H1 (cell line): ENCODE data around the gene GPR18. TPM values are rescaled to one million over a fixed set of nuclear protein-coding genes. Genes with fewer than 3 reads are reported as not detected.
"Not testable (repeated sequence)": the region's sequence is repeated elsewhere in the genome, so short reads cannot be mapped to it uniquely, and the experiment has no call there.

Source experiments
- CTCF ChIA-PET: fragments of 300-600 bp; sonication (Branson Sonifier 250); formaldehyde crosslinking; loops from one replicate; lab custom pipeline; 2021; ENCODE audit not compliant: partially characterized antibody; lab: Charles Lee
- POLR2A ChIA-PET: fragments of 300-600 bp; sonication (Branson Sonifier 250); formaldehyde crosslinking; loops from one replicate; lab custom pipeline; 2021; ENCODE audit warnings: inconsistent platforms; ENCODE audit not compliant: partially characterized antibody; lab: Charles Lee
- DNase-seq, 2 experiments: peaks; one replicate each; pipeline versions ENCODE4 v3.0.0 to v3.0.0-alpha.2; 2010 to 2022; ENCODE audit warnings: low spot score in 2 of 2, low read depth in 1 of 2, mixed read lengths in 1 of 2
- FAIRE-seq: peaks from 2 replicates; lab custom pipeline; 2011; peaks lifted over from hg19 to GRCh38; lab: Jason Lieb, UNC
- H2AFZ ChIP-seq: 2 replicates; pipeline ENCODE4 v1.8.1; 2012; ENCODE audit warnings: low read length, inconsistent platforms
- H2AK5ac ChIP-seq: 2 replicates; pipeline ENCODE4 v1.6.1; 2013; ENCODE audit warnings: low read depth, low read length
- H2BK120ac ChIP-seq: replicated peaks from 2 replicates; pipeline ENCODE3; 2013; ENCODE audit warnings: low read depth, low read length, inconsistent platforms
- H2BK12ac ChIP-seq: 2 replicates; pipeline ENCODE4 v1.6.1; 2013; ENCODE audit warnings: low read depth, low read length
- H2BK15ac ChIP-seq: 2 replicates; pipeline ENCODE4 v1.6.1; 2013; ENCODE audit warnings: low read length
- H2BK20ac ChIP-seq: 2 replicates; pipeline ENCODE4 v1.6.1; 2013; ENCODE audit warnings: low read length
- H2BK5ac ChIP-seq: 2 replicates; pipeline ENCODE4 v1.6.1; 2013; ENCODE audit warnings: low read depth, low read length
- H3K14ac ChIP-seq: 2 replicates; pipeline ENCODE4 v1.6.1; 2013; ENCODE audit warnings: inconsistent platforms; ENCODE audit not compliant: insufficient read length
- H3K18ac ChIP-seq: 2 replicates; pipeline ENCODE4 v1.6.1; 2013; ENCODE audit warnings: low read length; ENCODE audit errors: extremely low read depth
- H3K23ac ChIP-seq: 2 replicates; pipeline ENCODE4 v1.6.1; 2013; ENCODE audit warnings: inconsistent platforms; ENCODE audit not compliant: insufficient read length
- H3K23me2 ChIP-seq: 2 replicates; pipeline ENCODE4 v1.6.1; 2013; ENCODE audit warnings: low read depth, low read length
- H3K27ac ChIP-seq: 2 replicates; pipeline ENCODE4 v1.6.1; 2011; ENCODE audit warnings: low read depth, low read length, inconsistent platforms
- H3K27me3 ChIP-seq, 4 experiments: replicated peaks in 1 of 4; 1 replicate in 1 of 4; 2 replicates in 3 of 4; pipeline versions ENCODE4 v1.6.1 to v1.8.1; 2011 to 2013; ENCODE audit warnings: low read length in 3 of 4, mild to moderate bottlenecking in 3 of 4, inconsistent platforms in 2 of 4, mixed read lengths in 2 of 4, moderate library complexity in 1 of 4; ENCODE audit not compliant: control insufficient read depth in 3 of 4, insufficient read depth in 3 of 4; ENCODE audit errors: extremely low read depth in 1 of 4
- H3K36me3 ChIP-seq, 4 experiments: 2 replicates each; pipeline versions ENCODE4 v1.6.1 to v1.8.1; 2011 to 2013; ENCODE audit warnings: mild to moderate bottlenecking in 4 of 4, low read length in 3 of 4, moderate library complexity in 2 of 4, control low read depth in 1 of 4, inconsistent platforms in 1 of 4; ENCODE audit not compliant: insufficient read depth in 4 of 4, control insufficient read depth in 2 of 4
- H3K4ac ChIP-seq: replicated peaks from 2 replicates; pipeline ENCODE3; 2013; ENCODE audit warnings: low read length, low read depth, mixed read lengths, inconsistent platforms; ENCODE audit not compliant: insufficient read length
- H3K4me1 ChIP-seq, 4 experiments: replicated peaks in 1 of 4; 1 replicate in 1 of 4; 2 replicates in 3 of 4; pipeline versions ENCODE4 v1.6.1 to v1.8.1; 2011 to 2013; ENCODE audit warnings: low read length in 3 of 4, inconsistent platforms in 2 of 4, mixed read lengths in 1 of 4; ENCODE audit not compliant: insufficient read depth in 4 of 4, control insufficient read depth in 3 of 4
- H3K4me2 ChIP-seq, 2 experiments: 2 replicates each; pipeline versions ENCODE4 v1.6.1 to v1.8.1; 2011 to 2013; ENCODE audit warnings: low read depth in 2 of 2, low read length in 2 of 2, control low read depth in 1 of 2, inconsistent platforms in 1 of 2, mild to moderate bottlenecking in 1 of 2; ENCODE audit not compliant: insufficient read depth in 1 of 2
- H3K4me3 ChIP-seq, 4 experiments: fragments of 200-600, 300-600 bp in 1 of 4; sonication (generic), shearing (Covaris generic), sonication (Bioruptor Twin) in 1 of 4; 2 replicates each; pipeline versions ENCODE4 v1.5.1 to v1.8.1; 2011 to 2016; ENCODE audit warnings: low read length in 4 of 4, low read depth in 3 of 4, control low read depth in 2 of 4, inconsistent platforms in 2 of 4, mild to moderate bottlenecking in 2 of 4, mixed read lengths in 1 of 4, moderate library complexity in 1 of 4; ENCODE audit not compliant: insufficient read depth in 2 of 4; ENCODE audit errors: extremely low read depth in 1 of 4
- H3K56ac ChIP-seq: replicated peaks from 2 replicates; pipeline ENCODE3; 2013; ENCODE audit warnings: low read depth, mild to moderate bottlenecking, mixed read lengths, low read length, inconsistent platforms; ENCODE audit not compliant: insufficient read length
- H3K79me1 ChIP-seq: 2 replicates; pipeline ENCODE4 v1.6.1; 2013; ENCODE audit warnings: low read depth, low read length, control low read depth
- H3K79me2 ChIP-seq, 2 experiments: 2 replicates each; pipeline versions ENCODE4 v1.6.1 to v1.8.1; 2012 to 2013; ENCODE audit warnings: low read length in 2 of 2, mild to moderate bottlenecking in 2 of 2, inconsistent platforms in 1 of 2; ENCODE audit not compliant: insufficient read depth in 2 of 2, control insufficient read depth in 1 of 2
- H3K9ac ChIP-seq, 4 experiments: replicated peaks in 1 of 4; 1 replicate in 1 of 4; 2 replicates in 3 of 4; pipeline versions ENCODE4 v1.6.1 to v1.8.1; 2011 to 2013; ENCODE audit warnings: low read depth in 3 of 4, low read length in 3 of 4, control low read depth in 2 of 4, mild to moderate bottlenecking in 2 of 4, moderate library complexity in 2 of 4, inconsistent platforms in 1 of 4; ENCODE audit errors: extremely low read depth in 1 of 4
- H3K9me3 ChIP-seq, 2 experiments: 2 replicates each; pipeline versions ENCODE4 v1.6.1 to v1.8.1; 2012 to 2013; ENCODE audit warnings: mild to moderate bottlenecking in 2 of 2, moderate library complexity in 2 of 2, control low read depth in 1 of 2, inconsistent platforms in 1 of 2, low read depth in 1 of 2, low read length in 1 of 2, mixed read lengths in 1 of 2; ENCODE audit not compliant: insufficient read depth in 2 of 2
- H4K20me1 ChIP-seq, 2 experiments: replicated peaks in 1 of 2; 2 replicates each; pipeline versions ENCODE3 to v1.8.1; 2011 to 2013; ENCODE audit warnings: inconsistent platforms in 2 of 2, low read length in 2 of 2, mild to moderate bottlenecking in 1 of 2; ENCODE audit not compliant: insufficient read depth in 2 of 2, control insufficient read depth in 1 of 2
- H4K5ac ChIP-seq: 2 replicates; pipeline ENCODE4 v1.6.1; 2013; ENCODE audit warnings: low read length, low read depth, mixed read lengths, inconsistent platforms; ENCODE audit not compliant: insufficient read length
- H4K8ac ChIP-seq: 2 replicates; pipeline ENCODE4 v1.8.0; 2013; ENCODE audit warnings: mild to moderate bottlenecking, moderate library complexity, low read length, inconsistent platforms; ENCODE audit not compliant: insufficient read depth; ENCODE audit errors: extremely low read depth
- H4K91ac ChIP-seq: replicated peaks from 2 replicates; pipeline ENCODE3; 2013; ENCODE audit warnings: low read length, mixed read lengths, inconsistent platforms; ENCODE audit not compliant: insufficient read length
- WGBS, 2 experiments: shearing (Covaris generic) in 1 of 2; methylation state at CpG; one replicate each; pipeline versions ENCODE4 v1.1.6 to v1.1.7; 2013 to 2015; ENCODE audit warnings: low lambda C conversion rate in 2 of 2, mixed read lengths in 2 of 2, inconsistent platforms in 1 of 2, low coverage in 1 of 2, missing lambda C conversion rate in 1 of 2; ENCODE audit not compliant: insufficient replicate concordance in 2 of 2, insufficient coverage in 1 of 2, insufficient read length in 1 of 2; ENCODE audit errors: extremely low coverage in 1 of 2, missing lambda C conversion rate in 1 of 2; 5-methylcytosine and 5-hydroxymethylcytosine counted together
- polyA plus RNA-seq, 7 experiments: library from polyadenylated mRNA; depleted of rRNA in 3 of 7; stranded (reverse) in 5 of 7; unstranded in 2 of 7; fragments of >200 nt in 5 of 7; fragments of 200-250 nt in 2 of 7; gene quantifications; 1 replicate in 5 of 7; 2 replicates in 1 of 7; 4 replicates in 1 of 7; pipeline versions ENCODE4 v1.2.1 to v1.2.3, GENCODE V29; 2011 to 2013; ENCODE audit warnings: missing spikeins in 2 of 7, mixed read lengths in 2 of 7
- total RNA-seq: library from RNA; stranded (reverse); fragmentation: NEBNext Ultra II Directional; extraction: Animal tissue kit (Norgen Biotek cat#: 25700); gene quantifications from 2 replicates; pipeline ENCODE4 v1.2.1, GENCODE V29; 2021

Gene GPR18
- total and polyA plus RNA-seq, 2 of the 8 experiments (the other 6 are each of a cell fraction or from before 2014, with no cell fraction given) = not detected

- H3K4me2 ChIP-seq, H3K9me3 ChIP-seq, H4K91ac ChIP-seq, H4K5ac ChIP-seq, H3K56ac ChIP-seq, CTCF ChIA-PET, H2BK15ac ChIP-seq, H2AK5ac ChIP-seq, H2BK120ac ChIP-seq, FAIRE-seq, H3K27ac ChIP-seq, H2AFZ ChIP-seq, H2BK5ac ChIP-seq, H3K27me3 ChIP-seq, H3K23ac ChIP-seq, H3K23me2 ChIP-seq, H3K36me3 ChIP-seq, H2BK20ac ChIP-seq, H3K18ac ChIP-seq, H3K4ac ChIP-seq, H3K4me3 ChIP-seq, H4K8ac ChIP-seq, H3K14ac ChIP-seq, H3K9ac ChIP-seq, H2BK12ac ChIP-seq: not testable (repeated sequence)
- peak in 1 of 2 experiments; percentile 20 for DNase-seq
- 89% methylated on average over 9 of the region's 9 CpGs; no CpG with 5 or more reads in 1 of the 2 experiments for WGBS, 2 experiments
- Histone ChIP-seq H4K20me1 (peaks cover 10 to 25% of the 10 kb centered on the region in 2 experiments), H3K79me1 (peaks cover 22% of the 10 kb centered on the region), H3K79me2 (peaks cover 13 to 94% of the 10 kb centered on the region in 2 experiments), H3K4me1 (peaks cover 4 to 11% (median 6%) of the 10 kb centered on the region in 4 experiments; a peak in 5 of 7 replicates)
- POLR2A ChIA-PET = interaction anchor here (1.5 to 2.5 kb wide), 2 partner anchors 10 kb away, joined by 12 to 23 read pairs; partner anchors contain the start of gene UBAC2
These were observed 47.6 kb downstream of the GPR18 start for GRCh38 chr13:99210627-99211026.
